Adipocyte (in vitro differentiated cells): ENCODE data around the gene CACNA1D.

Experiments
- DNase-seq: peaks from one replicate; pipeline ENCODE4 v3.0.0-alpha.2; 2015; ENCODE audit warnings: low read depth
- H3K27me3 ChIP-seq: replicated peaks from 2 replicates; pipeline ENCODE4 v1.7.0; 2013; ENCODE audit warnings: mild to moderate bottlenecking, low read length, moderate library complexity; ENCODE audit not compliant: control insufficient read depth, insufficient read depth
- H3K36me3 ChIP-seq: 2 replicates; pipeline ENCODE4 v1.7.0; 2013; ENCODE audit warnings: low read length, mild to moderate bottlenecking, moderate library complexity; ENCODE audit not compliant: control insufficient read depth, insufficient read depth, severe bottlenecking
- H3K4me1 ChIP-seq: 2 replicates; pipeline ENCODE4 v1.7.0; 2013; ENCODE audit warnings: mild to moderate bottlenecking, low read length, moderate library complexity; ENCODE audit not compliant: control insufficient read depth, insufficient read depth
- H3K4me3 ChIP-seq: 2 replicates; pipeline ENCODE4 v1.7.0; 2013; ENCODE audit warnings: mild to moderate bottlenecking, low read length, moderate library complexity
- H3K9ac ChIP-seq: 2 replicates; pipeline ENCODE4 v1.7.0; 2013; ENCODE audit warnings: mild to moderate bottlenecking, low read length, moderate library complexity
- H3K9me3 ChIP-seq: 2 replicates; pipeline ENCODE4 v1.7.0; 2013; ENCODE audit warnings: mild to moderate bottlenecking, low read length, moderate library complexity; ENCODE audit not compliant: control insufficient read depth

The CACNA1D gene

GRCh38 chr3:53510508-53510907 is 16.1 kb downstream of the CACNA1D start:
- Histone ChIP-seq H3K27me3 (peaks cover 32% of the 10 kb centered on the region), H3K36me3 (no peaks in the 10 kb centered on the region), H3K4me3 (no peak overlapping the region), H3K9ac (no peak overlapping the region), H3K4me1 (no peaks in the 10 kb centered on the region), H3K9me3 (no peaks in the 10 kb centered on the region)
- no peak for DNase-seq

- H3K4me1 ChIP-seq: no peaks in the 10 kb centered on the region
- H3K27me3 ChIP-seq: peaks cover 36% of the 10 kb centered on the region
- H3K36me3 ChIP-seq: no peaks in the 10 kb centered on the region
- no peak for DNase-seq
- H3K9ac ChIP-seq: no peak overlapping the region
- no peaks in the 10 kb centered on the region for H3K9me3 ChIP-seq
- H3K4me3 ChIP-seq: no peak overlapping the region
Observed at GRCh38 chr3:53511246-53511645, 16.8 kb downstream of the CACNA1D start.

GRCh38 chr3:53513556-53514190 is 19.3 kb downstream of the CACNA1D start:
- Histone ChIP-seq H3K9me3 (no peaks in the 10 kb centered on the region), H3K4me3 (no peak overlapping the region), H3K27me3 (peaks cover 36% of the 10 kb centered on the region), H3K36me3 (no peaks in the 10 kb centered on the region), H3K4me1 (peaks cover 2% of the 10 kb centered on the region), H3K9ac (no peak overlapping the region)
- no peak for DNase-seq

GRCh38 chr3:53516339-53516738 is 21.9 kb downstream of the CACNA1D start:
- no peak for DNase-seq
- H3K36me3 ChIP-seq: no peaks in the 10 kb centered on the region
- no peaks in the 10 kb centered on the region for H3K9me3 ChIP-seq
- peaks cover 23% of the 10 kb centered on the region for H3K27me3 ChIP-seq
- H3K4me3 ChIP-seq: no peak overlapping the region
- peaks cover 8% of the 10 kb centered on the region for H3K4me1 ChIP-seq
- no peak overlapping the region for H3K9ac ChIP-seq

- Histone ChIP-seq H3K4me1 (peaks cover 8% of the 10 kb centered on the region), H3K27me3 (peaks cover 19% of the 10 kb centered on the region), H3K9ac (no peak overlapping the region), H3K36me3 (no peaks in the 10 kb centered on the region), H3K9me3 (no peaks in the 10 kb centered on the region), H3K4me3 (no peak overlapping the region)
- DNase-seq: peak; percentile 14
Observed at GRCh38 chr3:53518495-53518981, 24.1 kb downstream of the CACNA1D start.

- peaks cover 19% of the 10 kb centered on the region for H3K27me3 ChIP-seq
- H3K9ac ChIP-seq: no peak overlapping the region
- no peak for DNase-seq
- no peaks in the 10 kb centered on the region for H3K9me3 ChIP-seq
- no peak overlapping the region for H3K4me3 ChIP-seq
- peaks cover 8% of the 10 kb centered on the region for H3K4me1 ChIP-seq
- no peaks in the 10 kb centered on the region for H3K36me3 ChIP-seq
Observed at GRCh38 chr3:53519065-53519709, 24.8 kb downstream of the CACNA1D start.

- Histone ChIP-seq H3K27me3 (peaks cover 11% of the 10 kb centered on the region), H3K36me3 (no peaks in the 10 kb centered on the region), H3K4me3 (no peak overlapping the region), H3K9me3 (no peaks in the 10 kb centered on the region), H3K4me1 (peaks cover 8% of the 10 kb centered on the region), H3K9ac (no peak overlapping the region)
- DNase-seq: no peak
Observed at GRCh38 chr3:53523346-53523745, 28.9 kb downstream of the CACNA1D start.

GRCh38 chr3:53524566-53524965 is 30.2 kb downstream of the CACNA1D start:
- DNase-seq: no peak
- H3K36me3 ChIP-seq: no peaks in the 10 kb centered on the region
- no peaks in the 10 kb centered on the region for H3K9me3 ChIP-seq
- no peak overlapping the region for H3K4me3 ChIP-seq
- H3K4me1 ChIP-seq: no peaks in the 10 kb centered on the region
- no peak overlapping the region for H3K9ac ChIP-seq
- H3K27me3 ChIP-seq: peaks cover 11% of the 10 kb centered on the region

- Histone ChIP-seq H3K4me1 (no peaks in the 10 kb centered on the region), H3K27me3 (peaks cover 9% of the 10 kb centered on the region), H3K9ac (no peak overlapping the region), H3K9me3 (no peaks in the 10 kb centered on the region), H3K36me3 (no peaks in the 10 kb centered on the region), H3K4me3 (no peak overlapping the region)
- no peak for DNase-seq
Observed at GRCh38 chr3:53525765-53526703, 31.6 kb downstream of the CACNA1D start.

- no peak overlapping the region for H3K9ac ChIP-seq
- H3K9me3 ChIP-seq: no peaks in the 10 kb centered on the region
- no peak for DNase-seq
- no peaks in the 10 kb centered on the region for H3K36me3 ChIP-seq
- H3K4me3 ChIP-seq: no peak overlapping the region
- no peaks in the 10 kb centered on the region for H3K4me1 ChIP-seq
- peaks cover 9% of the 10 kb centered on the region for H3K27me3 ChIP-seq
Observed at GRCh38 chr3:53526704-53527055, 32.3 kb downstream of the CACNA1D start.

GRCh38 chr3:53530205-53530604 is 35.8 kb downstream of the CACNA1D start:
- H3K27me3 ChIP-seq: peaks cover 4% of the 10 kb centered on the region
- DNase-seq: no peak
- H3K4me1 ChIP-seq: no peaks in the 10 kb centered on the region
- H3K36me3 ChIP-seq: no peaks in the 10 kb centered on the region
- H3K4me3 ChIP-seq: no peak overlapping the region
- H3K9ac ChIP-seq: no peak overlapping the region
- H3K9me3 ChIP-seq: no peaks in the 10 kb centered on the region
